H9 (cell line): ENCODE results near the gene ARHGAP24. TPM values are rescaled to one million over a fixed set of nuclear protein-coding genes. Genes with fewer than 3 reads are reported as not detected.
A peak's percentile ranks its signal among the peaks of the same experiment; 100 is the strongest.

Source experiments
- DNase-seq: peaks from one replicate; pipeline ENCODE4 v3.0.0-alpha.2; 2017
- H2AFZ ChIP-seq: one replicate; pipeline ENCODE4 v1.6.1; 2013; ENCODE audit warnings: mild to moderate bottlenecking, low read length, control low read depth, moderate library complexity
- H2AK5ac ChIP-seq: 2 replicates; pipeline ENCODE4 v1.6.1; 2013; ENCODE audit warnings: low read length, control low read depth, mixed read lengths; ENCODE audit not compliant: insufficient read length
- H2BK120ac ChIP-seq: one replicate; pipeline ENCODE4 v1.6.1; 2013; ENCODE audit warnings: low read depth, mild to moderate bottlenecking, low read length, control low read depth, inconsistent platforms; ENCODE audit not compliant: poor library complexity, severe bottlenecking
- H2BK12ac ChIP-seq: 2 replicates; pipeline ENCODE4 v1.6.1; 2013; ENCODE audit warnings: low read length, control low read depth, mixed read lengths, low read depth; ENCODE audit not compliant: insufficient read length
- H2BK15ac ChIP-seq: 2 replicates; pipeline ENCODE4 v1.6.1; 2013; ENCODE audit warnings: low read depth, low read length, control low read depth
- H2BK20ac ChIP-seq: one replicate; pipeline ENCODE4 v1.6.1; 2013; ENCODE audit warnings: low read depth, mild to moderate bottlenecking, low read length, control low read depth, inconsistent platforms; ENCODE audit not compliant: poor library complexity, severe bottlenecking
- H2BK5ac ChIP-seq: 2 replicates; pipeline ENCODE4 v1.6.1; 2013; ENCODE audit warnings: low read length, control low read depth, mixed read lengths; ENCODE audit not compliant: insufficient read length
- H3K14ac ChIP-seq: 2 replicates; pipeline ENCODE4 v1.6.1; 2013; ENCODE audit warnings: low read length, control low read depth; ENCODE audit not compliant: insufficient read depth
- H3K18ac ChIP-seq: 2 replicates; pipeline ENCODE4 v1.6.1; 2013; ENCODE audit warnings: low read depth, mild to moderate bottlenecking, mixed read lengths, low read length, control low read depth; ENCODE audit not compliant: insufficient read length
- H3K23ac ChIP-seq: 2 replicates; pipeline ENCODE4 v1.6.1; 2013; ENCODE audit warnings: low read length, control low read depth, mixed read lengths, low read depth; ENCODE audit not compliant: insufficient read length
- H3K23me2 ChIP-seq: 2 replicates; pipeline ENCODE4 v1.6.1; 2013; ENCODE audit warnings: low read depth, mild to moderate bottlenecking, mixed read lengths, low read length, control low read depth; ENCODE audit not compliant: insufficient read length, poor library complexity, severe bottlenecking
- H3K27ac ChIP-seq: 2 replicates; pipeline ENCODE4 v1.5.1; 2013; ENCODE audit warnings: low read length, control low read depth, mixed read lengths, low read depth; ENCODE audit not compliant: insufficient read length
- H3K27me3 ChIP-seq: 2 replicates; pipeline ENCODE4 v1.6.1; 2013; ENCODE audit warnings: low read length, control low read depth, inconsistent platforms; ENCODE audit not compliant: insufficient read depth
- H3K4ac ChIP-seq: 2 replicates; pipeline ENCODE4 v1.6.1; 2013; ENCODE audit warnings: low read depth, mild to moderate bottlenecking, control low read depth, inconsistent platforms, low read length, moderate library complexity
- H3K4me1 ChIP-seq: 2 replicates; pipeline ENCODE4 v1.6.1; 2013; ENCODE audit warnings: low read length, control low read depth, inconsistent platforms; ENCODE audit not compliant: insufficient read depth
- H3K4me2 ChIP-seq: 2 replicates; pipeline ENCODE4 v1.6.1; 2013; ENCODE audit warnings: low read length, control low read depth, mixed read lengths; ENCODE audit not compliant: insufficient read length, insufficient read depth
- H3K56ac ChIP-seq: 2 replicates; pipeline ENCODE4 v1.6.1; 2013; ENCODE audit warnings: low read depth, mild to moderate bottlenecking, mixed read lengths, low read length, control low read depth; ENCODE audit not compliant: insufficient read length
- H3K79me1 ChIP-seq: 2 replicates; pipeline ENCODE4 v1.6.1; 2013; ENCODE audit warnings: low read depth, mild to moderate bottlenecking, moderate library complexity, low read length, control low read depth, inconsistent platforms; ENCODE audit not compliant: insufficient read depth, poor library complexity, severe bottlenecking
- H3K79me2 ChIP-seq: 2 replicates; pipeline ENCODE4 v1.6.1; 2013; ENCODE audit warnings: low read length, control low read depth, inconsistent platforms; ENCODE audit not compliant: insufficient read depth
- H3K9ac ChIP-seq: 2 replicates; pipeline ENCODE4 v1.6.1; 2013; ENCODE audit warnings: low read length, control low read depth, mixed read lengths; ENCODE audit not compliant: insufficient read length; ENCODE audit errors: extremely low read depth
- H3K9me3 ChIP-seq: one replicate; pipeline ENCODE4 v1.6.1; 2013; ENCODE audit warnings: low read depth, low read length, inconsistent platforms; ENCODE audit not compliant: control insufficient read depth
- H3T11ph ChIP-seq: one replicate; pipeline ENCODE4 v1.6.1; 2013; ENCODE audit warnings: mild to moderate bottlenecking, low read length, control low read depth, inconsistent platforms
- H4K20me1 ChIP-seq: one replicate; pipeline ENCODE4 v1.6.1; 2013; ENCODE audit not compliant: control insufficient read depth, insufficient read length, insufficient read depth
- H4K5ac ChIP-seq: 2 replicates; pipeline ENCODE4 v1.6.1; 2013; ENCODE audit warnings: low read depth, mild to moderate bottlenecking, mixed read lengths, low read length, control low read depth; ENCODE audit not compliant: insufficient read length
- H4K8ac ChIP-seq: replicated peaks from 2 replicates; pipeline ENCODE4 v1.6.1; 2013; ENCODE audit warnings: low read length, control low read depth, mixed read lengths, low read depth; ENCODE audit not compliant: insufficient read length
- H4K91ac ChIP-seq: 2 replicates; pipeline ENCODE4 v1.6.1; 2013; ENCODE audit warnings: low read depth, mild to moderate bottlenecking, moderate library complexity, mixed read lengths, low read length, control low read depth; ENCODE audit not compliant: insufficient read length
- H3K27ac Mint-ChIP-seq, 3 experiments: 2 replicates in 2 of 3; 3 replicates in 1 of 3; pipeline ENCODE4 v1.8.0; 2020 to 2021; ENCODE audit warnings: mixed read lengths in 3 of 3, mild to moderate bottlenecking in 1 of 3, moderate library complexity in 1 of 3
- H3K27me3 Mint-ChIP-seq: 2 replicates; pipeline ENCODE4 v1.8.0; 2021; ENCODE audit warnings: low read depth, mild to moderate bottlenecking, moderate library complexity, mixed read lengths
- H3K36me3 Mint-ChIP-seq, 3 experiments: 2 replicates in 2 of 3; 3 replicates in 1 of 3; pipeline ENCODE4 v1.8.0; 2020 to 2021; ENCODE audit warnings: low read depth in 3 of 3, mixed read lengths in 3 of 3; ENCODE audit not compliant: insufficient read depth in 1 of 3
- H3K4me1 Mint-ChIP-seq, 2 experiments: 2 replicates each; pipeline ENCODE4 v1.8.0; 2020; ENCODE audit warnings: mixed read lengths in 2 of 2
- H3K4me3 Mint-ChIP-seq, 2 experiments: 2 replicates in 1 of 2; 3 replicates in 1 of 2; pipeline ENCODE4 v1.8.0; 2020 to 2021; ENCODE audit warnings: mild to moderate bottlenecking in 2 of 2, mixed read lengths in 2 of 2, moderate library complexity in 1 of 2
- H3K9me3 Mint-ChIP-seq, 2 experiments: 2 replicates in 1 of 2; 3 replicates in 1 of 2; pipeline ENCODE4 v1.8.0; 2020; ENCODE audit warnings: mild to moderate bottlenecking in 2 of 2, mixed read lengths in 2 of 2, moderate library complexity in 1 of 2
- WGBS: extraction: QIAGEN DNeasy Blood & Tissue Kit; methylation state at CpG from one replicate; pipeline ENCODE4 v1.1.7; 2013; ENCODE audit warnings: missing lambda C conversion rate, low lambda C conversion rate, mixed read lengths; ENCODE audit not compliant: insufficient read length; ENCODE audit errors: extremely low coverage; 5-methylcytosine and 5-hydroxymethylcytosine counted together
- total RNA-seq: library from RNA; stranded (reverse); gene quantifications from 2 replicates; pipeline ENCODE4 v1.2.1, GENCODE V29; 2021
- TF ChIP-seq, protein P1 (sequence below): fragments of 200-600 bp; sonication (generic); conservative IDR thresholded peaks from 3 replicates; pipeline ENCODE4 v1.8.0; 2021; ENCODE audit warnings: antibody characterized with exemption, mild to moderate bottlenecking

Gene ARHGAP24
- total RNA-seq, 1 experiment from 2014 or later, result 0.37 TPM

- H3K14ac ChIP-seq, result no peak overlapping the region
- TF ChIP-seq, protein P1, sequence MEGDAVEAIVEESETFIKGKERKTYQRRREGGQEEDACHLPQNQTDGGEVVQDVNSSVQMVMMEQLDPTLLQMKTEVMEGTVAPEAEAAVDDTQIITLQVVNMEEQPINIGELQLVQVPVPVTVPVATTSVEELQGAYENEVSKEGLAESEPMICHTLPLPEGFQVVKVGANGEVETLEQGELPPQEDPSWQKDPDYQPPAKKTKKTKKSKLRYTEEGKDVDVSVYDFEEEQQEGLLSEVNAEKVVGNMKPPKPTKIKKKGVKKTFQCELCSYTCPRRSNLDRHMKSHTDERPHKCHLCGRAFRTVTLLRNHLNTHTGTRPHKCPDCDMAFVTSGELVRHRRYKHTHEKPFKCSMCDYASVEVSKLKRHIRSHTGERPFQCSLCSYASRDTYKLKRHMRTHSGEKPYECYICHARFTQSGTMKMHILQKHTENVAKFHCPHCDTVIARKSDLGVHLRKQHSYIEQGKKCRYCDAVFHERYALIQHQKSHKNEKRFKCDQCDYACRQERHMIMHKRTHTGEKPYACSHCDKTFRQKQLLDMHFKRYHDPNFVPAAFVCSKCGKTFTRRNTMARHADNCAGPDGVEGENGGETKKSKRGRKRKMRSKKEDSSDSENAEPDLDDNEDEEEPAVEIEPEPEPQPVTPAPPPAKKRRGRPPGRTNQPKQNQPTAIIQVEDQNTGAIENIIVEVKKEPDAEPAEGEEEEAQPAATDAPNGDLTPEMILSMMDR, result no peak
- H2BK12ac ChIP-seq, result no peak overlapping the region
- peak overlapping the region; percentile 78 to 91 for H3K4me3 Mint-ChIP-seq
- no peak overlapping the region for H3K27ac ChIP-seq
- peak overlapping the region; percentile 53 for H3K4me2 ChIP-seq
- H3K36me3 Mint-ChIP-seq, result no peaks in the 10 kb centered on the region
- no peaks in the 10 kb centered on the region for H3K79me1 ChIP-seq
- H4K5ac ChIP-seq, result no peak overlapping the region
- WGBS, result no CpG with 5 or more reads among the region's 21 CpGs
- no peaks in the 10 kb centered on the region for H3K9me3 ChIP-seq
- peaks cover 52% of the 10 kb centered on the region for H3K27me3 Mint-ChIP-seq
- no peak overlapping the region for H2BK15ac ChIP-seq
- H2BK120ac ChIP-seq, result no peak overlapping the region
- H2BK5ac ChIP-seq, result no peak overlapping the region
- no peak overlapping the region for H4K8ac ChIP-seq
- H3K27ac Mint-ChIP-seq, result peak overlapping the region in 1 of 3 experiments; percentile 76; a peak in 1 of 7 replicates
- no peak overlapping the region for H4K91ac ChIP-seq
- H3T11ph ChIP-seq, result no peak overlapping the region
- no peaks in the 10 kb centered on the region for H3K4me1 ChIP-seq
- no peak overlapping the region for H3K23ac ChIP-seq
- H2BK20ac ChIP-seq, result no peak overlapping the region
- no peaks in the 10 kb centered on the region for H3K23me2 ChIP-seq
- H2AFZ ChIP-seq, result no peak overlapping the region
- H4K20me1 ChIP-seq, result no peaks in the 10 kb centered on the region
- peaks cover 0 to 2% of the 10 kb centered on the region in 2 experiments; a peak in 1 of 5 replicates for H3K9me3 Mint-ChIP-seq
- H3K79me2 ChIP-seq, result no peaks in the 10 kb centered on the region
- H3K56ac ChIP-seq, result no peak overlapping the region
- no peak overlapping the region for H3K18ac ChIP-seq
- H3K4me1 Mint-ChIP-seq, result peaks cover 6% of the 10 kb centered on the region in 2 experiments
- H2AK5ac ChIP-seq, result no peak overlapping the region
- H3K4ac ChIP-seq, result no peak overlapping the region
- no peak for DNase-seq
- no peak overlapping the region for H3K9ac ChIP-seq
- H3K27me3 ChIP-seq, result no peaks in the 10 kb centered on the region
These were observed 782 bp downstream of the ARHGAP24 start for GRCh38 chr4:85475631-85476233.
